ENCODE results near the gene MPRIP.
"Not testable (repeated sequence)": the region's sequence is repeated elsewhere in the genome, so short reads cannot be mapped to it uniquely, and the experiment has no call there.

Gene MPRIP

DNA sequence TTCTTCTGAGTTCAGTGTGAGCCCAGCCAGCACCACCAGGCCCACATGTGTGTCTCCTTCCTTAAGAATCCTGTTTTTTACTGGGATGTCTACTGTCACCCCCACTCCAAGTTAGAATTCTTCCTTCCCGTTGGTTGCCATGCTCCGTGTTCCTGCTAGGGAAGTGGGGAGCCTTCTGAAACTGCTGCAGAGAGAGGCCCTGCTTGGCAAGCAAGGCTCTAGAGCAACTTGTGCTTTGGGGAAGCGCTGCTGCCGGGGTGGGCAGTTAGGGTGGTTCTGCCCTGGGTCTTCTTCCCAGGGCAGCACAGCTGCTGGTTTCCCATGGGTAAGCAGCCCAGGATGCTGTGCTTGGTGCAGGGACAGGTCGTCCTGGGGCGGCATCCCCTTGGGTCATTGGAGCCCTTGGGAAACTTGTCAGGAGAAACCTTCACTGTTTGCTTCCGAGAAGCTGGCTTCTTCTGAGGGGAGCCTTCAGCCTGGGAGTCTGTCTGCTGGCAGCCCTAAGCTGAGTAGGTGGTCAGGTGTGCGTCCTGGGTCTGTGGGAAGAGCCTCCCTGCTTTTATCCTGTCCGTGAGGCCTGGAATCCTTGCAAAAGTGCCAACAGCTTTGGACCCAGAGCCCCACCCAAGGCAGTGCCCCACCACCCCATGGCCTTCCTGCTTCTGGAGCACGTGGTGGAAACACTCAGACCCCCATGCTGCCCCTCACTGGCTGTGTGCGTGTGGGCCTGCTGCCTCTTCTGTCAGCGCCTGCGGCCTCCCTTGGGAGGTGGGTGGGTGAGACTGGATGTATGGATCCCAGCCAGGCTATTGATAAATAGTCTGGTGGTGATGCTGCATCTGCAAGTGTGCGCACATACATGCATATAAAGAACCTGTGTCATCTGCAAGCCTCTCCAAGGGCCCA, 92.0 kb downstream of the MPRIP start:
- H3K79me2 ChIP-seq, result peaks cover 29% of the 10 kb centered on the region
- H3K4me1 ChIP-seq, result no peaks in the 10 kb centered on the region
- no peak overlapping the region for H3K27ac ChIP-seq
- H3K9ac ChIP-seq, result no peak overlapping the region
- TF ChIP-seq CTCF (IDR thresholded peaks at IDR 0.05), result no peak
- H3K4me2 ChIP-seq (ENCODE audit: low read length), result no peak overlapping the region
- no peaks in the 10 kb centered on the region for H3K27me3 ChIP-seq (ENCODE audit: control insufficient read depth, insufficient read depth, low read length)
- no peaks in the 10 kb centered on the region for H3K36me3 ChIP-seq (ENCODE audit: control insufficient read depth, insufficient read depth, low read length)
- H3K9me3 ChIP-seq (ENCODE audit: control insufficient read depth, low read length), result no peaks in the 10 kb centered on the region
- no peak overlapping the region for H3K4me3 ChIP-seq (ENCODE audit: low read depth, low read length)
- no peak overlapping the region for H2AFZ ChIP-seq

DNA sequence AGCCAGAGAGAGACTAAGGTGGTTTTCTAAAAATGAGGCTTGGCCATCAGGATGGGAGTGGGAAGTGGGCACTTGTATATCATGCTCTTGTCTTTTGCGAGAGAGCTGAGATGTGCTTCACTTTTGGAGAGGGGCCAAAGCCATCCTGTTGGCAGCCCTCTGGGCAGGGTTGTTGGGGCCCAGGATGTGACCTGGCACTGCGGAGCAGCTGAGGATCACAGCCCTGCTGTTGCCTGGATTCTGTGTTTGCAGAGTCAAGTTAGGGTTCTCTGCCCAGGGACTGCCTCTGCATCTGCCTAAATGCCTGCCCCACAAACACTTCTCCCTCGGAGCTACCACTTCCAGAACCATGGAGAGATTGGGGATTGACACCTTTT, 92.7 kb downstream of the MPRIP start:
- no peak for TF ChIP-seq CTCF (IDR thresholded peaks at IDR 0.05)
- no peak overlapping the region for H3K4me3 ChIP-seq (ENCODE audit: low read depth, low read length)
- no peak overlapping the region for H3K27ac ChIP-seq
- H2AFZ ChIP-seq, result no peak overlapping the region
- no peaks in the 10 kb centered on the region for H3K9me3 ChIP-seq (ENCODE audit: control insufficient read depth, low read length)
- H3K36me3 ChIP-seq (ENCODE audit: control insufficient read depth, insufficient read depth, low read length), result no peaks in the 10 kb centered on the region
- H3K4me2 ChIP-seq (ENCODE audit: low read length), result no peak overlapping the region
- peaks cover 28% of the 10 kb centered on the region for H3K79me2 ChIP-seq
- no peaks in the 10 kb centered on the region for H3K27me3 ChIP-seq (ENCODE audit: control insufficient read depth, insufficient read depth, low read length)
- no peaks in the 10 kb centered on the region for H3K4me1 ChIP-seq
- H3K9ac ChIP-seq, result no peak overlapping the region

DNA sequence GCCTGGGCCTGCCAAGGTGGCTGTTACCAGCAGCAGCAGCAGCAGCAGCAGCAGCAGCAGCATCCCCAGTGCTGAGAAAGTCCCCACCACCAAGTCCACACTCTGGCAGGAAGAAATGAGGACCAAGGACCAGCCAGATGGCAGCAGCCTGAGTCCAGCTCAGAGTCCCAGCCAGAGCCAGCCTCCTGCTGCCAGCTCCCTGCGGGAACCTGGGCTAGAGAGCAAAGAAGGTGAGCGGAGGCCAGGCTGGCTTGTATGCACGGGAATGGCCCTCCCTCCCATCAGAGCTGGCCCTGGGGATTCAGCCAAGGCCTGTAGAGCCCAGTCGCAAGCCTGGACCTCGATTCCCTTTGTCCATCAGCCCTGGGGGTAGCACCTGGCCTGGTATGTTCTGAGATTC, 94.0 kb downstream of the MPRIP start:
- H3K27me3 ChIP-seq (ENCODE audit: control insufficient read depth, insufficient read depth, low read length); H3K4me1 ChIP-seq: not testable (repeated sequence)

DNA sequence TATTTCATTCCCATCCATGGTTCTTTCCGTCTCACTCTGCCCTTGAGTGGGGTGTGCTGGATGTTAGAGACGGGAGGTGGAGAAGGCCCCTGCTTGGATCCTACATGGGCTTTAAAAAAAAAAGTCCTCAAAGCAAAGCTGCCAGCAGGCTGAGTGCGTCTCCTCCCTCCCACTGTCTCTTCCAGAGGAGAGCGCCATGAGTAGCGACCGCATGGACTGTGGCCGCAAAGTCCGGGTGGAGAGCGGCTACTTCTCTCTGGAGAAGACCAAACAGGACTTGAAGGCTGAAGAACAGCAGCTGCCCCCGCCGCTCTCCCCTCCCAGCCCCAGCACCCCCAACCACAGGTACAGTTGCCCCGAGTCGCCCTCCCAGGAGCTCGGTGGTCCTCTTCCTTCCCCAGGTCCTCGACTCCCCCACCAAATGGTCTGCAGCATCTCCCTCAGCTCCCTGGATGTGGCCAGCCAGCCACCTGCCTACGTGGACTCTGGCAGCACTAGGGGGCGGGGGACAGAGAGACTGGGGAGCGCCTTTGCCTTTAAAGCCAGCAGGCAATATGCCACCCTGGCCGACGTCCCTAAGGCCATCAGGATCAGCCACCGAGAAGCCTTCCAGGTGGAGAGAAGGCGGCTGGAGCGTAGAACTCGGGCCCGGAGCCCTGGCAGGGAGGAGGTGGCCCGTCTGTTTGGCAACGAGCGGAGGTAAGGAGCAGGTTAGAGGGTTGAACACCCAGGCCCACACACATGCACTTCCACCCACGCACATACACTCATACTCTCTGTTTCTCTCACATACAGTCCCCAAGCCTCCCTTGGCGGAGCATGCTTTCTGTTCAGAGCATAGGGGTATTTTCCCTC, 95.7 kb downstream of the MPRIP start:
- Histone ChIP-seq H3K4me1 (no peaks in the 10 kb centered on the region), H3K4me3 (ENCODE audit: low read depth, low read length) (no peak overlapping the region), H3K9me3 (ENCODE audit: control insufficient read depth, low read length) (no peaks in the 10 kb centered on the region), H3K36me3 (ENCODE audit: control insufficient read depth, insufficient read depth, low read length) (no peaks in the 10 kb centered on the region), H3K79me2 (peaks cover 6% of the 10 kb centered on the region), H3K4me2 (ENCODE audit: low read length) (no peak overlapping the region), H3K9ac (no peak overlapping the region), H3K27ac (no peak overlapping the region), H2AFZ (no peak overlapping the region), H3K27me3 (ENCODE audit: control insufficient read depth, insufficient read depth, low read length) (no peaks in the 10 kb centered on the region)
- no peak for TF ChIP-seq CTCF (IDR thresholded peaks at IDR 0.05)

More for the DNA sequence above, 94.0 kb downstream of the MPRIP start:
- H3K27ac ChIP-seq; H3K4me3 ChIP-seq (ENCODE audit: low read depth, low read length); H3K9me3 ChIP-seq (ENCODE audit: control insufficient read depth, low read length); H3K4me2 ChIP-seq (ENCODE audit: low read length); H3K36me3 ChIP-seq (ENCODE audit: control insufficient read depth, insufficient read depth, low read length); H3K9ac ChIP-seq; H2AFZ ChIP-seq: not testable (repeated sequence)
- H3K79me2 ChIP-seq, result peaks cover 16% of the 10 kb centered on the region

GRCh38 chr17:17139972-17140589, 97.8 kb downstream of the MPRIP start:
- H3K9me3 ChIP-seq (ENCODE audit: control insufficient read depth, low read length), result no peaks in the 10 kb centered on the region
- H3K79me2 ChIP-seq, result no peaks in the 10 kb centered on the region
- no peaks in the 10 kb centered on the region for H3K27me3 ChIP-seq (ENCODE audit: control insufficient read depth, insufficient read depth, low read length)
- H3K4me1 ChIP-seq, result no peaks in the 10 kb centered on the region
- no peak overlapping the region for H3K9ac ChIP-seq
- H3K4me2 ChIP-seq (ENCODE audit: low read length), result no peak overlapping the region
- no peak for TF ChIP-seq CTCF (IDR thresholded peaks at IDR 0.05)
- H3K4me3 ChIP-seq (ENCODE audit: low read depth, low read length), result no peak overlapping the region
- H3K36me3 ChIP-seq (ENCODE audit: control insufficient read depth, insufficient read depth, low read length), result no peaks in the 10 kb centered on the region
- H3K27ac ChIP-seq, result no peak overlapping the region
- no peak overlapping the region for H2AFZ ChIP-seq
